Stimulated activated CD8-positive, alpha-beta memory T cell treated with anti-CD3 and anti-CD28 coated beads, Interleukin-4, amount 100 ng/mL, for 48 hours (primary cell): Measurements from ENCODE around the gene SCT.
A peak's percentile ranks its signal among the peaks of the same experiment; 100 is the strongest.

Experiments
- DNase-seq: peaks from one replicate; pipeline ENCODE4 v3.0.0-alpha.2; 2020

Gene SCT

GRCh38 chr11:608791-609251 is 18.2 kb downstream of the SCT start:
- no peak for DNase-seq

- DNase-seq: no peak
These were observed 18.9 kb downstream of the SCT start for GRCh38 chr11:607971-608659.

GRCh38 chr11:607020-607780 is 19.8 kb downstream of the SCT start:
- no peak for DNase-seq

DNA sequence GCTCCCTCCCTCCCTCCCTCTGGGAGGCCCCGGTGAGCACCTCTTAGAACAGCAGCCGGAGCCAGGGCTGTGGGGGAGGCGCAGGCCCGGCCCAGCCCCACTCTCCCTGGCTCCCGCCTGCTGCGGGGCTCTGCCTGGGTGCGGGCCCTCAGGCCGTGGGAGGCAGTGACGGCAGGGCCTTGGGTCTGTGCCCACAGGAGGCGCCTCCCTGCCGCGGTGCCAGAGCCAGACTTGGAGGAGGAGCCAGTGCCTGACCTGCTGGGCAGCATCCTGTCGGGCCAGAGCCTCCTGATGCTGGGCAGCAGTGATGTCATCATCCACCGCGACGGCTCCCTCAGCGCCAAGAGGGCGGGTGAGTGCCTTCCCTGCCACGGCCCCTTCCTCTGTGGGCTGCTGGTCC is 20.7 kb downstream of the SCT start:
- no peak for DNase-seq

DNA sequence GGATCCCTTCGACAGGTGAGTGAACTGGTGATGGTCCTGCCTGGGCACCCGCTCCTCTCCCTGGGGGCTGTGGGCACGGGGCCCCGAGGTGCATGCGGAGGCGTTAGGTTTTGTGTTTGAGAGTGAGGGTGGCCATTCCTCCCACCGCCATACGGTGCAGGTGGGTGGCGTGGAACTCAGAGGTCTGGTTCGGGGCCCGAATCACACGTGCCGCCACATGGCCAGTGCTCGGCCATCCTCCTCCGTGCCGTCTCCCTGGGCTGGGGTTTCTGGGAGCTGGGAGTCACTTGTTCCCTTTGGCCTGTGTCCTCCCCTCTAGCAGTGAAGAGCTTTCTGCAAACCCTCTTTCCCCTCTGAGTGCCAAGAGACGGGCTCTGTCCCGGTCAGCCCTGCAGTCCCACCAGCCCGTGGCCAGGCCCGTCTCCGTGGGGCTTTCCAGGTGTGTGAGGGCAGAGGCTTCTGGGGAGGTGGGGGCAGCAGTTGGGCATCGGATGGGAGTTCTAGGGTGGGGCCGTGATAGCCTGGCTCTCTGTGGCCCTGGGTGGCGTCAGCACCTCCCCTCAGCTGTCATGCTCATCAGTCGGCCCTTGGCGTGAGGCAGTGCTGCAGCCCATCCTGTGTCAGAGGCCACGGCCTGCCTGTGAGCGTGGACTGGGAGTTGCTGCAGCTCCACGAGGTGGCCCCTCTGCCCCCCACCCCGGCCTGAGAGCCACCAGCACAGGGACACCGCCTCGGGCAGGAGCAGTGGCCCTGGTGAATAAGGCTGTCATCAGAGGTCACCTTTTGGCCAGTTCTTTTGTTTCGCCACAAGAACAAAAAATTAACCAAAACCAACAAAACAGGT is 21.5 kb downstream of the SCT start:
- no peak for DNase-seq

GRCh38 chr11:603154-603553 is 23.8 kb downstream of the SCT start:
- no peak for DNase-seq

- no peak for DNase-seq
These were observed 25.3 kb downstream of the SCT start for GRCh38 chr11:601573-602245.

- no peak for DNase-seq
These were observed 28.8 kb downstream of the SCT start for GRCh38 chr11:598005-598680.

DNA sequence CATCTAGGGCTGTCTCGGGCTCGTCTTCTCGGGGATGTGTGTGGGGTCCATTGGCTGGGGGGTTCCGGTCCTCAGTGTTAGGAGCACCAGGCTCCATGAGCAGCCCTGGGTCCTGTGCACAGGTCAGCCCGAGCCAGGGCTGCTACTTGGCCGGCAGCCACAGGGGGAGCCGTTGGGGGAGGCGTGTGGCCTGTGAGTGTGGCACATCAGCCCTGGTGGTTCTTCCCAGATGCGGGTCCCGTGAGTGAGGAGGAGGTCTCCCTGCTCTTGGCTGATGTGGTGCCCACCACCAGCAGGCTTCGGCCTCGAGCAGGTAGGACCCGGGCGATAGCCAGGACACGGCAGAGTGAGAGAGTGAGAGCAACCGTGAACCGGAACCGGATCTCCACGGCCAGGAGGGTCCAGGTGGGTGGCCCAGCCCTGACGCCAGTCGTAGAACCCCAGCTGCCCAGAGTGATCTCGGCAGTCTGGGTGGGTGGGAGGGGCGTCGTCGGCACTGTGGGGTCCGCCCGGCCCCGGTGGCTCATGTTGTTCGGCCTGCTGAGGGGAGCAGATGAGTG is 29.7 kb downstream of the SCT start:
- no peak for DNase-seq

- DNase-seq: no peak
These were observed 30.6 kb downstream of the SCT start for GRCh38 chr11:596374-596773.

GRCh38 chr11:595400-595799 is 31.6 kb downstream of the SCT start:
- DNase-seq: no peak

DNA sequence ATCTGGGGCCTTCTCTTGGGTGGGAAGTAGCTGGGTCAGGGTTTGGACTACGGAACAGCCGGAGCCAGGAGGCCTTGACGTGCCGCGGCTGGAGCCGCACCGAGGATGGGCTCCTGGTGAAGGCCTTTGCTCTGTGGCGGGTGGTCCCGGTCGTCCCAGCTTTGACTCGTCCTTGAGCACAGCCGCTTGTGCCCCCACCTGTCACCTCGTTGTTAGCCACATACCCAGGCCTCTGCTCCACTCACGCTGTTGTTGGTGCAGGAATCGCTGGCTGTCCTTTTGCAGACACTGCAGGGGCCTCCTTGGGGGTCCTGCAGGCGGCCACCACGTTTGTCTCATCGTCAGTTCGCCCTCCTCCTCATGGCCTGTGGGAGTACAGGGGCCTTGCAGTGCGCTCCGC is 33.6 kb downstream of the SCT start:
- no peak for DNase-seq

DNA sequence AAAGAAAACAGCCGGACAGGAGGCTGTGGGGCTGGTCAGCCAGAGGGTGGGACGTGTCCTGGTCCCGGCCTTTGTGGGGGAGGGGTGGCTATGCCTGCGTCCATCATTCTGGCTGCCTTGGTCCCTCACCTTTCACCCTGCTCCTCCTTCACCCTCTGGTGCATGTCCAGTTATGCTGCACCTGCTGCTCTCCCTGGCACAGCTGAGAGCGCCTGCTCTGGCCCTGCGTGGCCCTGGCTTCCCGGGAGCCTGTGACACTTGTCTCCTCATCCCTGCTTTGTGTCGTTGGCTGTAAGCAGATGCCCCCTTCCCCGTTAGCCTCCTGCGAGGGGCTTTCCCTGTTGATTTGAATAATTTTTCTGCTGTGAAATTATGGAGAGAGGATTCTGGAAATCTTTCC is 34.1 kb downstream of the SCT start:
- DNase-seq: no peak

DNA sequence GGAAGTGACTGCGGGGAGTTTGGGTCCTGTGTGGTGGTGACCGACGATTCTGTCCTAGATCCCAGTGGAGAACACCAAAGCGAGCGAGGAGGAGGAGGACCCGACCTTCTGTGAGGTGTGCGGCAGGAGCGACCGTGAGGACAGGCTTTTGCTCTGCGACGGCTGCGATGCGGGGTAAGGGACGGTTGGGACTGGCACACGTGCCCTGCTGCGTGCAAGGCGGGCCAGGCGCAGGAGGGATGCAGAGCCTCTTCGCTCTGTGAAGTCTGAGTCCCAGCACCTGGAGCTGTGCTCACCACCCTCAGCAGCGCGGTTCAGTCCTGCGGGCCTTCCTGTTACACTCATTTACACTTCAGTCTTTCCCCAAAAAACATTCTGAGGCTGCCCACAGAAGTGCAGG is 34.5 kb downstream of the SCT start:
- no peak for DNase-seq

GRCh38 chr11:590997-591396 is 36.0 kb downstream of the SCT start:
- DNase-seq: no peak

DNA sequence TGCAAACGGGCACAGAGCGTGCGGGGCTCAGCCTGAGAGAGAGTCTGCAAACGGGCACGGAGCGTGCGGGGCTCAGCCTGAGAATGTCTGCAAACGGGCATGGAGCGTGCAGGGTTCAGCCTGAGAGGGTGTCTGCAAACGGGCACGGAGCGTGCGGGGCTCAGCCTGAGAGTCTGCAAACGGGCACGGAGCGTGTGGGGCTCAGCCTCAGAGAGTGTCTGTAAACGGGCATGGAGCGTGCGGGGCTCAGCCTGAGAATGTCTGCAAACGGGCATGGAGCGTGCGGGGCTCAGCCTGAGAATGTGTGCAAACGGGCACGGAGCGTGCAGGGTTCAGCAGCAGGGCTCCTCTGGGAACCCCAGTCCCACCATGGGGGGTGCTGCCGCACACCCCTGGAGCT is 37.2 kb downstream of the SCT start:
- DNase-seq: no peak

- peak; percentile 79 for DNase-seq
These were observed 39.0 kb downstream of the SCT start for GRCh38 chr11:587978-588380.

GRCh38 chr11:587546-587945 is 39.4 kb downstream of the SCT start:
- DNase-seq: no peak

DNA sequence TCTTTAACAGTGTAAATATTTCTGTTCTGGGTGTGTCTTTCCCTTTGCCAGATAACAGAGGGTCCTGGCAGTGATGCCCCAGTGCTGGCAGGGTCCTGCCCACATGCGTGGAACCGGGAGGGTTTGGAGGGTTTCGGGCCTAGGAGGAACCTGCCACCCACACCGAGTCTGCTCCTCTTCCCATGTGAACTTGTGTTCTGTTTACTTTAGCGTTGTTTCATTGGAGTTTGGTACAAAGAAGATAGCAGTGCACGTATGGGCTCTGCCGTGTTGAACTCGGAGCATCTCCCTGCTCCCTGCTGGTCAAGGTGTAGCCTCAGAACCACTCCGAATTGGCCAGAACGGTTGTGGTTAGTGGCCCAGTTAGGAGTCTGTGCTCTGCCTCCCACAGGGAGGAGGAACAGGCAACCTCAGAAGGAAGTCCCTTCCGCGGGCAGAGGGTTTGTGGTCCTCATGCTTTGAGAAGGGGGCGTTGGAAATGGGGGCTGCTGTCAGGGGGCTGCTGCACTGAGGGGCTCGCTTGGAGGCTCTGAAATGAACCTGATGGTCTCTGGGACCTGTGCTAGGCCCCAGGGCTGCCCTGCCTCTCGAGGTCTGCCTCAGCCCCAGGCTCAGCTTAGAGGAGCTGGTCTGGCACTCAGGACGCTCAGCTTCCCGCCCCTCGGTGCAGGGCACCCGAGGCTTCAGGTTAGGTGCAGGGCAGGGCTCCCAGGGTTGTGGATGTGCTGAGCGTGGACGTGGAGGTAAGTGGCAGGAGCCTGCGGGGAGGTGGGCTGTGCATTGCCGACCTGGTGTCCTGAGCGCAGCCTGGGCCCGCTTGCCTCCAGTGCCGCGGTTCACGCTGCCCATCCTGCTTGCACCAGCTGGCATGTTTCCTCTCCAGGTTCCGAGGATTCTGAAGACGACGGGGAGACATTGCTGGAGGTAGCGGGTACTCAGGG is 40.3 kb downstream of the SCT start:
- no peak for DNase-seq

DNA sequence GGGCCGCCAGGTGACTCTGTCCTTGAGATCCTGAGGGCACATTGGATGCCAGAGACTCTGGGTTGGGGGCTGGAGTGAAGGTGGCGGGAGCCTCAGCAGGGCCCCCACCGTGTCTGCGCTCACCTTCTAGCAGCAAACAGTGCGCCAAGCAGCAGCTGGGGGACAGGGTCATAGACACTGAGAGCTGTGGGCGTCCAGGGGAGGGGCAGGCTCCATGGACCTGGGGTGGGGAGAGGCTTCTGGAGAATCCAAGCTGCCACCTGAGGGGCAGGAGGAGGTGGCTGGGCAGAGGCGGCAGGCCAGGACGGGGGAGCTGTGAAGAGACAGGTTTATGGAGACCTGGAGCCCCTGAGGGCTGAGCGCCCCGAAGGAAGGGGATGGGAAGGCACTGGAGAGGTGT is 42.7 kb downstream of the SCT start:
- no peak for DNase-seq

GRCh38 chr11:581752-582151 is 45.2 kb downstream of the SCT start:
- no peak for DNase-seq
